ENCODE data around the gene ARL10.

Gene ARL10

DNA sequence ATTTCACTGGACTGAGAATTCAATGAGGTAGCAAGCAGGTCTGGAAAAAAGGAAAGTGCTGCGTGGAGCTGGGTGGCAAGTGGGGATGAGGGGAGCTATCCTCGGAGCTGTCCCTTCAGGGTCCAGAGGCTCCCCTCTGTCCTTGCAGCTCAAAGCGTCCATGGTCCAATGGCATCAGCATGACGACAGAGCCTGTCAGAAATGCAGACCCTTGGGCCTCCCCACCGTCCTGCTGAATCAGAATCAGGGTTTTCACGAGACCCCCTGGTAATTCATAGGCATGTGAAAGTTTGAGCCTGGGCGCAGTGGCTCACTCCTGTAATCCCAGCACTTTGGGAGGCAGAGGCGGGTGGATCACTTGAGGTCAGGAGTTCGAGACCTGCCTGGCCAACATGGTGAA, 28.8 kb downstream of the ARL10 start:
- no peak for DNase-seq (ENCODE audit: low read depth)
- no peak overlapping the region for H3K4me3 ChIP-seq (ENCODE audit: control insufficient read depth, low read depth, low read length)
- TF ChIP-seq, protein P1, sequence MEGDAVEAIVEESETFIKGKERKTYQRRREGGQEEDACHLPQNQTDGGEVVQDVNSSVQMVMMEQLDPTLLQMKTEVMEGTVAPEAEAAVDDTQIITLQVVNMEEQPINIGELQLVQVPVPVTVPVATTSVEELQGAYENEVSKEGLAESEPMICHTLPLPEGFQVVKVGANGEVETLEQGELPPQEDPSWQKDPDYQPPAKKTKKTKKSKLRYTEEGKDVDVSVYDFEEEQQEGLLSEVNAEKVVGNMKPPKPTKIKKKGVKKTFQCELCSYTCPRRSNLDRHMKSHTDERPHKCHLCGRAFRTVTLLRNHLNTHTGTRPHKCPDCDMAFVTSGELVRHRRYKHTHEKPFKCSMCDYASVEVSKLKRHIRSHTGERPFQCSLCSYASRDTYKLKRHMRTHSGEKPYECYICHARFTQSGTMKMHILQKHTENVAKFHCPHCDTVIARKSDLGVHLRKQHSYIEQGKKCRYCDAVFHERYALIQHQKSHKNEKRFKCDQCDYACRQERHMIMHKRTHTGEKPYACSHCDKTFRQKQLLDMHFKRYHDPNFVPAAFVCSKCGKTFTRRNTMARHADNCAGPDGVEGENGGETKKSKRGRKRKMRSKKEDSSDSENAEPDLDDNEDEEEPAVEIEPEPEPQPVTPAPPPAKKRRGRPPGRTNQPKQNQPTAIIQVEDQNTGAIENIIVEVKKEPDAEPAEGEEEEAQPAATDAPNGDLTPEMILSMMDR (conservative IDR thresholded peaks at IDR 0.05; ENCODE audit: control insufficient read depth, insufficient read depth, low read depth, low read length) = no peak

DNA sequence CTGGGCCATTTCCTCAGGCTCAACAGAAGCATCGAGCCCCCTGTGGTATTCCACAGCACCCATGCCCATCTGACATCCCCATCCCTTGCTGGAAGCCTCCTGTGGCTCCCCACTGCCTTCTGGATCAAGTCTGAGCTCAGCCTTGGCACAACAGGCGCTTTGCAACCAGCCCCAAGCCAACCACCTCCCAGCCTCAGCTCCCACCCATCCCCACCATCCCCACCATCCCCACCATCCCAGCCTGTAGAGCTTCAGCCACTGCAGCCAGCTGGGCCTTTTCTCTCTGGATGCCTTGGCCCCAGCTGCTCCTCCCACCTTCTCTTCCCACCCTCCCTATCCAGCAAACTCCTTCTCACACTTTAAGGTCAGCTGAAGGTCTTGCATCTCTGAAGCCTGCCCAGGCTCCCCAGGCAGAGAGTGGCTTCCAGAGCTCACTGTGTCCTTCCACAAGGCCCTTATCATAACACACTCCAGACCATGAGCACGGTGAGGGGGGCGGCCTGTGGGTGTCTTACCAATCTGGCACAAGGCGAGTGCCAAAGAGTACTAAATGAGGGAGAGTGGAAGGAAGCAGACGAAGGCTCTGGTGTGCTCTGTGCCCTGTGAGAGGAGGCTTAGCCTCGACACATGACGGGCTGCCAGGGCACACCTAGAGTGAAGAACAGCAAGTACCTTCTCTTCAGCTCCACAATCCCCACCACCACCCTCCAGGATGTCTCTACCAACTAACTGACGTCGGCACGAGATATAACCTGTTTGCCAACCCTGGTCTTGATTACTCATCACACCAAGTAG, 29.8 kb downstream of the ARL10 start:
- H3K4me3 ChIP-seq (ENCODE audit: control insufficient read depth, low read depth, low read length) = no peak overlapping the region
- DNase-seq (ENCODE audit: low read depth) = no peak
- TF ChIP-seq, protein P1 (conservative IDR thresholded peaks at IDR 0.05; ENCODE audit: control insufficient read depth, insufficient read depth, low read depth, low read length) = no peak

DNA sequence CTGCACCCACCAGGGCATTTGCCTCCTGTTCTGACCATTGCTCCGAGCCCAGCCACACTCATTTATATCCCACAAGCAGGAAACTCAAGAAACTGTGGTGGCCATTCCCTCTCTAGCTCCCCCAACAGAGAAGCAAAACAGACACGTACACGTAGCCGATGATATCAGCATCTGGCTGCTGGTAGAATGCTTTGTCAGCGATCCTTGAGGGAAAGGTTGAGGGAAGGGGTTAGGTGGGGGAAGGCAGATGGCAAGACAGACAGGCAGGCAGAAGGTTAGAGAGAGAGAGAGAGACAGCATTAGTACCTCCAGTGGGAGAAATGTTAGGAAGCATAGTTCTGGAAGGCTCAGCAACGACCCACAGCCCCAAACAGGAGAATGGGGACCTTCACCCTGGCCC, 31.0 kb downstream of the ARL10 start:
- DNase-seq (ENCODE audit: low read depth) = peak; percentile 32
- no peak overlapping the region for H3K4me3 ChIP-seq (ENCODE audit: control insufficient read depth, low read depth, low read length)
- TF ChIP-seq, protein P1 (conservative IDR thresholded peaks at IDR 0.05; ENCODE audit: control insufficient read depth, insufficient read depth, low read depth, low read length) = no peak

DNA sequence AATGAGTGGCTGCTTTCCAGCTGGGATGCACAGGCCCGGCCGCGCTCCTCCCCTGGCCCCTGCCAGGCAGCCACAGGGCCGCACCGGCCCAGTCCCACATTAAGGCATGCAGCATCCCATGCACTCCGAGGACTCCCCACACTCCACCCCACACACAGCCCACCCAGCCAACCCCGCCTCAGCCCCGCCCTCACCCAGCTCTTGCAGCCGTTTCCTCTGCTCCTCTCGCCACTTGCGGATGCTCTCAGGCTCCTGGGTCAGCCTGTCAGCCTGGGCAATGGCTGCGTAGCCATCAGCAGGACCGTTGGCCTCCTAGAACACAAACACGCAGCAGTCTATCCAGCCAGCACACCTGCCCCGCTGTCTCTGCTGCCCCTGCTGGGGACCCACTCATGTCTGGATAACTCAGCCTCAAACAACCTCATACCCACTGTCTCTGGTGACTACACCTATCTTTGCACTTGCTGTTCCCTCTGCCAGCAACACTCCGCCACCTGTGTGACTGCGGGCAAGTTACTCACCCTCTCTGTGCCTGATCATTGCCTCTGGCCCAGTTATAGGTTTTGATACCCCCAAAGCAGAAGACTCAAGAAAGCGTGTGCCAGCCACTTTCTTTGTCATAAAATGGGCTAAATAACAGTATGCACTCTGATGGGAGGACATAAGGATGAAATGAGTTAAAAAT, 32.6 kb downstream of the ARL10 start:
- TF ChIP-seq, protein P1 (conservative IDR thresholded peaks at IDR 0.05; ENCODE audit: control insufficient read depth, insufficient read depth, low read depth, low read length) = no peak
- DNase-seq (ENCODE audit: low read depth) = no peak
- H3K4me3 ChIP-seq (ENCODE audit: control insufficient read depth, low read depth, low read length) = no peak overlapping the region

DNA sequence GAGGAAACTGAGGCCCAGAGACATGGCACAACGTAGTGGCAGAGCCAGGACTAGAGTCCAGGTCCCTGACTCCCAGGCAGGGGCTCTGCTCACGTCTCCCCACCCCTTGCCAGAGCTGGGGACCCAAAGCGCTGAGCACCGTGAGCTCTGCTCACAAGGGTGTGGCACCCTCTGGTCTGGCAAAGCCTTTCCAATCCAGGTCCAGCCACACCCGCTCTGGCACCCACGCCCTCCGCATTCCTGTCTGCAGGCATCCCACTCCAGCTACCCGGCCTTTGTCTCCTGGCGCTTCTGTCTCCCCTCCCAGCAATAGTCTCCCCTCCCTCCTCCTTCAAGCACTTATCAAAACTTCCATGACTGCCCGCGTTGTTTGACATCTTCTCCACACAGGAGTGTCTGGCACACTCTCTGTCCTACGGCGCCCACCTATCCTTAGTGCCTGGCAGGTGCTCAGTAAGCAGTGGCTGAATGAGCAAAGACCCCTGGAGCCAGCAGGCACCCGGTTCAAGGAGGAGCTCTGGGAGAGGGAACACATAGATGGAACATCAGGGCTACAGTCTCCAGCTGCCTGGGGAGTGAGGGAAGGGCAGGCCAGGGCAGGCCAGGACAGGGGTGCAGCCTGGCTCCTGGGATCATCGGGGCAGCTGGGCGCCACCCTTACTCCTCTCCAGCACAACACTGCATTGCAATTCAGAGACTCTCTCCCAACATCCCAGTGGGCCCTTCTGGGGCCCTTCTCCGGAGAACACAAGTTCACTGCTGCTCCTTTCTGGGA, 35.3 kb downstream of the ARL10 start:
- no peak overlapping the region for H3K4me3 ChIP-seq (ENCODE audit: control insufficient read depth, low read depth, low read length)
- no peak for DNase-seq (ENCODE audit: low read depth)
- TF ChIP-seq, protein P1 (conservative IDR thresholded peaks at IDR 0.05; ENCODE audit: control insufficient read depth, insufficient read depth, low read depth, low read length) = no peak

DNA sequence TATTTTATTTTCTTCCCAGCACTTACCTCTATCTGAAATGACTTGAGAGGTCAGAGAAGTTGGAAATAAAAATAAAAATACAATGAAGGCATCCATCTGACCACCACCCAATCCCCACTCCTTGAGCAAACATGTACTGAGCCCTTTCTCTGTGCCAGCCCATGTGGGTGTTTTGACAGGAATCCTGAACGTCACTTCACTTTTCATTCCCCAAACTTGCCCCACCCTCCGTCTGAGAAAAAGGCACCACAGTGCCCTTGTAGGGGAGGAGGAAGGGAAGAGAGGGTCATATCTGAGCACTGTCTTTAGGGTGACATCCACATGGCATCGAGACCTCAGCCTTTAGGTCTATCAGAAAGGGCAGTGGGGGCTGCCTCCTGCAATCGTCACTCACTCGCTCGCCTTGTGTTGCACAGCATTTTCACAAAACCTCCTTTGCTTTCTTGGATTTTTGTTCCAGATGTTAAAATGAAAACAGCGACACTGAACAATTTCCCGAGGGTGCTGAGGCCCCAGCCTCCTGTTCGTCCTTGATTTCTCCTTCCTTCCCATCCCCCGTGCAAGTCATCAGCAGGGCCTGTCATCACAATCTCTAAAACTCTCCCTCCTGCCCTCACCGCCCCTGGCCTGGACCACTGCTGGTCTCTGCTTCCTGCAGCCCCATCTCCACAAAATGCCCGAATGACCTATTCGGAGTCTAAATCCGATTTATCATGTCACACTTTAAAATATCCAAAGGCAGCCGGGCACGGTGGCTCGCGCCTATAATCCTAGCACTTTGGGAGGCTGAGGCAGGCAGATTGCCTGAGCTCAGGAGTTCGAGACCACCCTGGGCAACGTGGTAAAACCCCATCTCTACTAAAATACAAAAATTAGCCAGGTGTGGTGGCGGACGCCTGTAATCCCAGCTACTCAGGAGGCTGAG, 36.3 kb downstream of the ARL10 start:
- TF ChIP-seq, protein P1 (conservative IDR thresholded peaks at IDR 0.05; ENCODE audit: control insufficient read depth, insufficient read depth, low read depth, low read length) = no peak
- DNase-seq (ENCODE audit: low read depth) = no peak
- H3K4me3 ChIP-seq (ENCODE audit: control insufficient read depth, low read depth, low read length) = no peak overlapping the region

Data from fibroblast of mammary gland (primary cell).